ENCODE data around the gene AMBP. TPM values are rescaled to one million over a fixed set of nuclear protein-coding genes. Genes with fewer than 3 reads are reported as not detected.

The AMBP gene
- total and polyA plus RNA-seq, 2 of the 13 experiments (the other 11 are each of a cell fraction or from before 2014, with no cell fraction given) = 1,510 to 2,580 TPM

DNA sequence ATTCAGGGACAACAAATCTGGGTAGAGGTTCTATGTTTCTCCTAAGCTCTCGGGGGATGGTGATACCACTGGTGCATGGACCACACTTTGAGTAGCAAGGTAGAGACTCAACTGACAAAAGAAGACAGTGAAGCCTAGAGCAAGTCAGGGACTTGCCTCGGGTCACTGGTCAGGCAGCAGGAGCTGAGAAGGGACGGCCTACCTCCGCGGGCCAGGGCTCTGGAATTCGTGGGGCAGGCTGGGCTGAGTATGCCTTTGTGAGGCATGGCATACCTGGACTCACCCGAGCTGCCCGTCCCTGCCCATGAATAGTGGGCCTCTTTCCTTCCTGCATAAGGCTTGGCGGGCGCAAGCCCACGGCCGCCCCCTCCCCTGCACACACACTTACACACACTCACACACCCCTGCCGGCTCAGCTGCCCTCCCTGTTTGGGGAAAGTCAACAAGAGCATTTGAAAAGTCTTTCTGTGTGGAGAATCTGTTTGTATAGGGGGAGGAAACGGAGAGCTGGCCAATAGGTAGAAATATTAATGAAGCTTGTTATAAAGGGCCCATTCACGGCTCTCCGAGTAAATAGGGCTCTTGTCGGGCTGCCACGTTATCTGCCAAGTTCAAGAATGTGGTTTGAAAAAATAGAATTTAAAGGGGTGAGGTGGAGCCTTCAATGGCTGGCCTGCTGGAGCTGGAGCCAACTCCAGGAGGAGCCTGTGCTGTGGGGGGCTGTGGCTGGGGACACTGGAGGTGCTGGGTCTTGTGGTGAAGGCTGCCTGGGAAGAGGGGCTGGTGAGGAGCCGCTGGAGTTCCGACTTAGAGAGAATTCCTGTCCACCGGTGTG lies 40.1 kb upstream of the AMBP start (continued):
- no peak for TF ChIP-seq ZSCAN20 (CRISPR knock-in tag; IDR thresholded peaks at IDR 0.05; ENCODE audit: borderline replicate concordance)
- no peak for TF ChIP-seq ZBTB21 (CRISPR knock-in tag; IDR thresholded peaks at IDR 0.05)
- peak; percentile 97 for TF ChIP-seq TBX2 (CRISPR knock-in tag; IDR thresholded peaks at IDR 0.05; ENCODE audit: borderline replicate concordance)
- TF ChIP-seq ZNF503 (CRISPR knock-in tag; IDR thresholded peaks at IDR 0.05) = peak; percentile 93
- peak; percentile 76 for TF ChIP-seq SP4 (CRISPR knock-in tag; IDR thresholded peaks at IDR 0.05)
- peak; percentile 92 for TF ChIP-seq ZNF292 (CRISPR knock-in tag; IDR thresholded peaks at IDR 0.05; ENCODE audit: borderline replicate concordance, low read depth)
- TF ChIP-seq ZNF7 (CRISPR knock-in tag; IDR thresholded peaks at IDR 0.05) = no peak
- TF ChIP-seq ZNF10 (CRISPR knock-in tag; IDR thresholded peaks at IDR 0.05; ENCODE audit: borderline replicate concordance, low read depth) = no peak
- peak; percentile 100 for TF ChIP-seq PATZ1 (CRISPR knock-in tag; IDR thresholded peaks at IDR 0.05)
- 0 out of 2 replicates have a peak, but pooled peaks have one; percentile 58 for TF ChIP-seq MIER2 (CRISPR knock-in tag; IDR thresholded peaks at IDR 0.05)
- 0 out of 2 replicates have a peak, but pooled peaks have one; percentile 9 for TF ChIP-seq ZNF3 (CRISPR knock-in tag; IDR thresholded peaks at IDR 0.05)
- no peak; the same call in 1 of the 2 replicates for TF ChIP-seq ZNF547 (CRISPR knock-in tag; IDR thresholded peaks at IDR 0.05)
- TF ChIP-seq PTBP1 (IDR thresholded peaks at IDR 0.05; ENCODE audit: low read depth, low read length, poor library complexity, severe bottlenecking) = peak; percentile 1
- TF ChIP-seq FOXO1 (CRISPR knock-in tag; IDR thresholded peaks at IDR 0.05) = peak; percentile 92
- TF ChIP-seq SRY (CRISPR knock-in tag; IDR thresholded peaks at IDR 0.05) = peak; percentile 65; the same call in 1 of the 2 replicates
- TF ChIP-seq, protein P1, sequence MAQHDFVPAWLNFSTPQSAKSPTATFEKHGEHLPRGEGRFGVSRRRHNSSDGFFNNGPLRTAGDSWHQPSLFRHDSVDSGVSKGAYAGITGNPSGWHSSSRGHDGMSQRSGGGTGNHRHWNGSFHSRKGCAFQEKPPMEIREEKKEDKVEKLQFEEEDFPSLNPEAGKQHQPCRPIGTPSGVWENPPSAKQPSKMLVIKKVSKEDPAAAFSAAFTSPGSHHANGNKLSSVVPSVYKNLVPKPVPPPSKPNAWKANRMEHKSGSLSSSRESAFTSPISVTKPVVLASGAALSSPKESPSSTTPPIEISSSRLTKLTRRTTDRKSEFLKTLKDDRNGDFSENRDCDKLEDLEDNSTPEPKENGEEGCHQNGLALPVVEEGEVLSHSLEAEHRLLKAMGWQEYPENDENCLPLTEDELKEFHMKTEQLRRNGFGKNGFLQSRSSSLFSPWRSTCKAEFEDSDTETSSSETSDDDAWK (CRISPR knock-in tag; IDR thresholded peaks at IDR 0.05) = no peak
- no peak for TF ChIP-seq ARID2 (CRISPR knock-in tag; IDR thresholded peaks at IDR 0.05; ENCODE audit: borderline replicate concordance)
- no peak for TF ChIP-seq CEBPB (IDR thresholded peaks at IDR 0.05; ENCODE audit: borderline replicate concordance, low read depth, low read length)
- TF ChIP-seq MEIS1 (CRISPR knock-in tag; IDR thresholded peaks at IDR 0.05; ENCODE audit: borderline replicate concordance) = no peak
- TF ChIP-seq, protein P2, sequence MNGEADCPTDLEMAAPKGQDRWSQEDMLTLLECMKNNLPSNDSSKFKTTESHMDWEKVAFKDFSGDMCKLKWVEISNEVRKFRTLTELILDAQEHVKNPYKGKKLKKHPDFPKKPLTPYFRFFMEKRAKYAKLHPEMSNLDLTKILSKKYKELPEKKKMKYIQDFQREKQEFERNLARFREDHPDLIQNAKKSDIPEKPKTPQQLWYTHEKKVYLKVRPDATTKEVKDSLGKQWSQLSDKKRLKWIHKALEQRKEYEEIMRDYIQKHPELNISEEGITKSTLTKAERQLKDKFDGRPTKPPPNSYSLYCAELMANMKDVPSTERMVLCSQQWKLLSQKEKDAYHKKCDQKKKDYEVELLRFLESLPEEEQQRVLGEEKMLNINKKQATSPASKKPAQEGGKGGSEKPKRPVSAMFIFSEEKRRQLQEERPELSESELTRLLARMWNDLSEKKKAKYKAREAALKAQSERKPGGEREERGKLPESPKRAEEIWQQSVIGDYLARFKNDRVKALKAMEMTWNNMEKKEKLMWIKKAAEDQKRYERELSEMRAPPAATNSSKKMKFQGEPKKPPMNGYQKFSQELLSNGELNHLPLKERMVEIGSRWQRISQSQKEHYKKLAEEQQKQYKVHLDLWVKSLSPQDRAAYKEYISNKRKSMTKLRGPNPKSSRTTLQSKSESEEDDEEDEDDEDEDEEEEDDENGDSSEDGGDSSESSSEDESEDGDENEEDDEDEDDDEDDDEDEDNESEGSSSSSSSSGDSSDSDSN (CRISPR knock-in tag; IDR thresholded peaks at IDR 0.05) = peak; percentile 86
- peak; percentile 33; the same call in 1 of the 2 replicates for TF ChIP-seq ZNF784 (CRISPR knock-in tag; IDR thresholded peaks at IDR 0.05; ENCODE audit: borderline replicate concordance)
